A673 (cell line): ENCODE results near the gene ATP7B.

Experiments used
- EZH2 ChIP-seq: fragments of 200-600 bp; sonication (generic); IDR thresholded peaks from 2 replicates; pipeline ENCODE4 v1.6.1; 2017; ENCODE audit warnings: borderline replicate concordance, low read depth, mild to moderate bottlenecking, mixed read lengths, antibody characterized with exemption, low read length; ENCODE audit not compliant: poor library complexity, severe bottlenecking
- TF ChIP-seq, protein P1 (sequence below): fragments of 300-800, 200-600 bp; sonication (generic); conservative IDR thresholded peaks from 2 replicates; pipeline ENCODE4 v1.5.1; 2017; ENCODE audit warnings: low read depth, mild to moderate bottlenecking, antibody characterized with exemption, low read length, moderate library complexity, mixed read lengths

DNA sequence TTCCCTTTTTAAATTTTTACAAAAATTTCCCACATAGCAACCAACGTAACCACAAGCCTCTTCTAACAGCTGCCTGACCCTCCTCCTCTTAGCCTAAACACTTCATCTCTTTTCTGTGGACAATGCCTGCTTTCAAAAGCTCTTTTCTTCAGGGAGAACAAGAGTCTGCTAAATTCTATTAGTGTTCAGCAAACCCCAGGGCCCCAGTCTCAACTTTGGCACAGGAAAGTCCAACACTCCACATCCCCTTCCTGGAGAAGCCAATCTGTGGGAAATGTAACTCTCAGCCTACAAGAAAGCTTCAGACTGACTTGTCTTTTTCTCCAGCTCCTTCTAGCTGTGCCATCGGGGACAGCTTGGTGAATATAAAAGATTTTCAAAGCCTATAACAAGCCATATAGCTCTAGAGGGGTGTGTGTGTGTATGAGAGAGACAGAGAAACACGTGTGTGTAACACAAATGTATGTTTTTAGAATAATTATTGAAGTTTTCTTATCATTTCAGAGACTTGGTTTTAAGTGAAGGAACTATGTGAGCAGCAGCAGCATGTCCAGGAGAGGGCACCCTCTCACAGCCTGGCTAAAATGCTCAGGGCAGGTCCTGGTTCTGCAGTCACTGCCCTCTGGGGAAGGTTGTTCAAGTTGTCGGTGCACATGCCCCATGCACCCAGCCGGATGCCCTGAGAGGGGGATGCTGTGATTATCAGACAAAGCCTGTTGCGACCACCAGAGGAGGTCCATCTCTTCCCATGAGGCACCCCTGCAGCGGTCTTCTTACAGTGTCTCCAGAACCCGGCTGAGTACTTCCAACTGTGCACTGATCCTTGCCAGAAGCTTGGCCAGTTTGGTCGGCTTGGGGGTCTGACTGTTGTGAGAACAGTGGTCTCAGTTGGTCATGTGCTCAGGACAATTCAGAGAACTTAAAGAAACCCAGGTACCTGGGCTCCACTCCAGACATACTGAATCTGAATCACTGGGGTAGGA, 115.1 kb downstream of the ATP7B start:
- TF ChIP-seq, protein P1, sequence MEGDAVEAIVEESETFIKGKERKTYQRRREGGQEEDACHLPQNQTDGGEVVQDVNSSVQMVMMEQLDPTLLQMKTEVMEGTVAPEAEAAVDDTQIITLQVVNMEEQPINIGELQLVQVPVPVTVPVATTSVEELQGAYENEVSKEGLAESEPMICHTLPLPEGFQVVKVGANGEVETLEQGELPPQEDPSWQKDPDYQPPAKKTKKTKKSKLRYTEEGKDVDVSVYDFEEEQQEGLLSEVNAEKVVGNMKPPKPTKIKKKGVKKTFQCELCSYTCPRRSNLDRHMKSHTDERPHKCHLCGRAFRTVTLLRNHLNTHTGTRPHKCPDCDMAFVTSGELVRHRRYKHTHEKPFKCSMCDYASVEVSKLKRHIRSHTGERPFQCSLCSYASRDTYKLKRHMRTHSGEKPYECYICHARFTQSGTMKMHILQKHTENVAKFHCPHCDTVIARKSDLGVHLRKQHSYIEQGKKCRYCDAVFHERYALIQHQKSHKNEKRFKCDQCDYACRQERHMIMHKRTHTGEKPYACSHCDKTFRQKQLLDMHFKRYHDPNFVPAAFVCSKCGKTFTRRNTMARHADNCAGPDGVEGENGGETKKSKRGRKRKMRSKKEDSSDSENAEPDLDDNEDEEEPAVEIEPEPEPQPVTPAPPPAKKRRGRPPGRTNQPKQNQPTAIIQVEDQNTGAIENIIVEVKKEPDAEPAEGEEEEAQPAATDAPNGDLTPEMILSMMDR, result peak; percentile 66
- no peak for TF ChIP-seq EZH2
